ENCODE measurements around the gene TMC6.

DNA sequence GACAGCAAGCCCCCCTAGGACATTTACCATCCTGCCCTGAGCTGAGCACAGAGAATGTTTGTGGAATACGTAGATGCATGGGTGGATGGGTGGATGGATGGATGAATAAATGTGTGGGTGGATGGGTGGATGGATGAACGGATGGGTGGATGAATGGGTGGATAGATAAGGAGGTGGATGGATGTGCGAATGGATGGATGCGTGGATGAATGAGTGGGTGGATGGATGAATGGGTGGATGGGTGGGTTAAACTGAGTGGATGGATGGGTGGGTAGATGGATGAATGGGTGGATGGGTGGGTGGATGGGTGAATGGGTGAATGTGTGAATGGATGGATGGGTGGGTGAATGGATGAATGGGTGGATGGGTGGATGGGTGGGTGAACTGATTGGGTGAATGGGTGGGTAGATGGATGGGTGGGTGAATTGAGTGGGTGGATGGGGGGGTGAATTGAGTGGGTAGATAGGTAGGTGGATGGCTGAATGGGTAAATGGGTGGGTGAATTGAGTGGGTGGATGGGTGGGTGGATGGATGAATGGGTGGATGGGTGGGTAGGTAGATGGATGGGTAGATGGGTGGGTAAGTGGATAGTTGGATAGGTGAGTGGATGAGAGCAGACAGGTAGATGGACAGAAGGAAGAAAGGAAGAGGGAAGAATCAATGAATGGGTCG is 5.2 kb downstream of the TMC6 start:
- TF ChIP-seq, protein P1, sequence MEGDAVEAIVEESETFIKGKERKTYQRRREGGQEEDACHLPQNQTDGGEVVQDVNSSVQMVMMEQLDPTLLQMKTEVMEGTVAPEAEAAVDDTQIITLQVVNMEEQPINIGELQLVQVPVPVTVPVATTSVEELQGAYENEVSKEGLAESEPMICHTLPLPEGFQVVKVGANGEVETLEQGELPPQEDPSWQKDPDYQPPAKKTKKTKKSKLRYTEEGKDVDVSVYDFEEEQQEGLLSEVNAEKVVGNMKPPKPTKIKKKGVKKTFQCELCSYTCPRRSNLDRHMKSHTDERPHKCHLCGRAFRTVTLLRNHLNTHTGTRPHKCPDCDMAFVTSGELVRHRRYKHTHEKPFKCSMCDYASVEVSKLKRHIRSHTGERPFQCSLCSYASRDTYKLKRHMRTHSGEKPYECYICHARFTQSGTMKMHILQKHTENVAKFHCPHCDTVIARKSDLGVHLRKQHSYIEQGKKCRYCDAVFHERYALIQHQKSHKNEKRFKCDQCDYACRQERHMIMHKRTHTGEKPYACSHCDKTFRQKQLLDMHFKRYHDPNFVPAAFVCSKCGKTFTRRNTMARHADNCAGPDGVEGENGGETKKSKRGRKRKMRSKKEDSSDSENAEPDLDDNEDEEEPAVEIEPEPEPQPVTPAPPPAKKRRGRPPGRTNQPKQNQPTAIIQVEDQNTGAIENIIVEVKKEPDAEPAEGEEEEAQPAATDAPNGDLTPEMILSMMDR (IDR thresholded peaks at IDR 0.05 in 4 of 5, conservative IDR thresholded peaks at IDR 0.05 in 1 of 5) = no peak
- TF ChIP-seq POLR2A (IDR thresholded peaks at IDR 0.05) = no peak
